Breast epithelium (tissue), 4 donors: ENCODE measurements around the gene ACTL10. TPM values are rescaled to one million over a fixed set of nuclear protein-coding genes. Genes with fewer than 3 reads are reported as not detected.

Source experiments
- DNase-seq, 2 donors: peaks; one replicate each; pipeline ENCODE4 v3.0.0-alpha.2; 2019; ENCODE audit warnings: low spot score in 2 of 2
- H3K27ac ChIP-seq, 2 donors: fragments of 200-600 bp; sonication (generic) in 1 of 2; one replicate each; pipeline ENCODE4 v1.5.1; 2016 to 2019; ENCODE audit warnings: mild to moderate bottlenecking in 1 of 2
- H3K27me3 ChIP-seq, 2 donors: fragments of 200-600 bp; sonication (generic) in 1 of 2; one replicate each; pipeline versions ENCODE4 v1.5.1 to v1.6.0; 2017 to 2019; ENCODE audit warnings: control low read depth in 1 of 2, mild to moderate bottlenecking in 1 of 2
- H3K36me3 ChIP-seq: fragments of 200-600 bp; one replicate; pipeline ENCODE4 v1.5.1; 2019
- H3K4me1 ChIP-seq, 2 donors: fragments of 200-600 bp; sonication (generic); one replicate each; pipeline ENCODE4 v1.5.1; 2016 to 2019; ENCODE audit warnings: control low read depth in 1 of 2
- H3K4me3 ChIP-seq, 3 donors: fragments of 200-600 bp; sonication (generic); 1 replicate in 2 of 3; 2 replicates in 1 of 3; pipeline ENCODE4 v1.5.1; 2016 to 2019; ENCODE audit warnings: mild to moderate bottlenecking in 3 of 3, moderate library complexity in 2 of 3
- H3K9me3 ChIP-seq, 2 donors: fragments of 200-600 bp; sonication (generic) in 1 of 2; one replicate each; pipeline ENCODE4 v1.5.1; 2016 to 2019; ENCODE audit warnings: control low read depth in 1 of 2
- POLR2A ChIP-seq: fragments of 450-650 bp; IDR thresholded peaks from one replicate; pipeline ENCODE4 v1.6.1; 2016; ENCODE audit warnings: antibody characterized with exemption, mild to moderate bottlenecking, moderate library complexity
- POLR2AphosphoS5 ChIP-seq, 3 donors: sonication (generic); formaldehyde crosslinking; IDR thresholded peaks; one replicate each; pipeline ENCODE4 v1.6.1; 2017; ENCODE audit warnings: antibody characterized with exemption in 3 of 3
- intact Hi-C: fragments of 100-400 bp; cut with DNase I; formaldehyde crosslinking; loops from one replicate; pipeline ENCODE4 v1.15.1; 2023; ENCODE audit warnings: low total_unique reads
- total RNA-seq, 3 donors: library from RNA; depleted of rRNA; stranded (reverse); fragments of >200 nt; gene quantifications; one replicate each; pipeline ENCODE4 v1.1.0, GENCODE V29; 2016
- TF ChIP-seq, protein P1 (sequence below), 3 donors: fragments of 450-650 bp; IDR thresholded peaks; one replicate each; pipeline ENCODE4 v1.5.1; 2016 to 2017; ENCODE audit warnings: antibody characterized with exemption in 3 of 3, mild to moderate bottlenecking in 3 of 3, moderate library complexity in 3 of 3

The ACTL10 gene
- total RNA-seq, 3 donors from 2014 or later: 1.4 to 3.4 (median 2.6) TPM

DNA sequence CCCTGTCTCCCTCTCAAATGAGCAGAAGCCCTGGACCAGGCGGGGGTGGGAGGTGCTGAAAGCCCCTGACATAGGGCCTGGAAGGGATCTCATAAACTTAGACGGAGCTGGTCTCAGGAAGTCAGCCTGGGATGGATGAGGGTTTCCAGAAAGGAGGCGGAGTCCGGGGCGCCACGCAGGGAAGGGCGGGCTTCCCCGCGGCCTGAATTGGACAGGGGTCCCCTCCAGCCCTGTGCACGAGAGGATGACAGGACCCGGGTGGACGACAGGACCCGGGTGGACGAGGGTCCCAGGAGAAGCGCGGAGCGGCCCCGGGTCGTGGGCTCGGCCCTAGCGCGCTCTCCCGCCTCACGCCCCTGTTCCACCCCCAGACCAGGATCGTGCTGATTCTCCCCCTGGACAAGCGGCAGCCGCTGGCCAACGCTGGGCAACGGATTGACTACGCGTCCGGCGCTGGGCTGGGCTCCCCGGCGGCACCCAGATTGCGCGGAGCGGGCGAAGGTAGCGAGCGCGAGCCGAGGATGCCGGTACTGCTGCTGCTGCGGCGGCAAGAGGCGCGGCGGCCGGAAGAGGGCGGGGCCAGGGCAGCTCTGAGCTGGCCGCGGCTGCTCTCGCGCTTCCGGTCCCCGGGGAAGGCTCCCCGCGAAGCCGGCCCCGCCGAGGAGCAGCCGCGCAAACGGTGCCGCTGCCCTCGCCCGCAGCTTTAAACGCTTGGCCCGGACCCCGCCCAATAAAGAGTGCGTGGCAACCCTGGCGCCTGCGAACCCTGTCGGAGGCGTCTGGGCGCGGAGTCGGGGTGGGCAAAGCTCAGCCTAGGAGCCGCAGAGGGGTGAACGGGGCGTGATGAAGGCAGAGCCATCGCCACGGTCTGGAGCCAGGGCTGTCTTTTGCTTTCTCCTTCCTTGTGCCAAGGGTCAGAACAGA, 3.3 kb upstream of the ACTL10 start:
- H3K27ac ChIP-seq: peak overlapping the region; percentile 89 to 90
- TF ChIP-seq POLR2A (peak; percentile 49), POLR2AphosphoS5 (IDR thresholded peaks at IDR 0.05) (peak; percentile 9 to 49 (median 22))
- TF ChIP-seq, protein P1, sequence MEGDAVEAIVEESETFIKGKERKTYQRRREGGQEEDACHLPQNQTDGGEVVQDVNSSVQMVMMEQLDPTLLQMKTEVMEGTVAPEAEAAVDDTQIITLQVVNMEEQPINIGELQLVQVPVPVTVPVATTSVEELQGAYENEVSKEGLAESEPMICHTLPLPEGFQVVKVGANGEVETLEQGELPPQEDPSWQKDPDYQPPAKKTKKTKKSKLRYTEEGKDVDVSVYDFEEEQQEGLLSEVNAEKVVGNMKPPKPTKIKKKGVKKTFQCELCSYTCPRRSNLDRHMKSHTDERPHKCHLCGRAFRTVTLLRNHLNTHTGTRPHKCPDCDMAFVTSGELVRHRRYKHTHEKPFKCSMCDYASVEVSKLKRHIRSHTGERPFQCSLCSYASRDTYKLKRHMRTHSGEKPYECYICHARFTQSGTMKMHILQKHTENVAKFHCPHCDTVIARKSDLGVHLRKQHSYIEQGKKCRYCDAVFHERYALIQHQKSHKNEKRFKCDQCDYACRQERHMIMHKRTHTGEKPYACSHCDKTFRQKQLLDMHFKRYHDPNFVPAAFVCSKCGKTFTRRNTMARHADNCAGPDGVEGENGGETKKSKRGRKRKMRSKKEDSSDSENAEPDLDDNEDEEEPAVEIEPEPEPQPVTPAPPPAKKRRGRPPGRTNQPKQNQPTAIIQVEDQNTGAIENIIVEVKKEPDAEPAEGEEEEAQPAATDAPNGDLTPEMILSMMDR (IDR thresholded peaks at IDR 0.05): no peak
- H3K4me3 ChIP-seq: peak overlapping the region; percentile 66 to 97 (median 72)
- no peaks in the 10 kb centered on the region for H3K9me3 ChIP-seq
- H3K27me3 ChIP-seq: no peaks in the 10 kb centered on the region
- intact Hi-C loops: no loop called here
- H3K4me1 ChIP-seq: peaks cover 0 to 5% of the 10 kb centered on the region in 2 donors
- peak in 1 of 2 donors; percentile 69 for DNase-seq
- no peaks in the 10 kb centered on the region for H3K36me3 ChIP-seq

DNA sequence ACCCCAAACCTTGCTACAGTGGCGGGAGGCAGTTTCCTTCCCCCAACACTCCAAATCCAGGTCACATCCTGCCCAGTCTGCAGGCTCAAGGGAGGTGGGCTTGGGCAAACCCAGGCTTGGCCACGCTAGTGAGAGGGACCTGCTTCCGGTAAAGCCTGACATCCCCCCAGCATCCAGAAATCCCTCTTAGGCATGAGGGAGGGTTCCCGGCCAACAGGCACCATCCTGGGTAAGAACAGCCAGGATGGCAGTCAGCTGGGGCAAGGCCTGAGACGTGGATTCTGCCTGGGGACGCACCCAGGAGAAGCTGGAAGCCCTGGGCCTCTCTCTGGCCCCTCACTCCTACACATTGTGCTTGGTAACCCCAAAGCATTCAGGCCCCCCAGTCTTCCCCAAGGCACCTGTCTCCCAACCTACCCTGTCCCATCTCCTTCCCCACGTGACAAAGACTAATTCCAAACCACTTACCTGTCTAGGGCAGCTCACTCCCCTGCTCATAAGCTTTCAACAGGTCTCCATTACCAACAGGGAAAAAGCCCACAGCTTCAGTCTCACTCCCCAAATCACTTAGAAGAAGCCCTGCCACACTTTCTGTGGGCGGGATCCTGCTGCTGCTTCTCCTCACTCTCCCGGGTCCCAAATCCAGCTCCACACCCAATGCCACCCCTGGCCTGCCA, 2.5 kb upstream of the ACTL10 start:
- no peaks in the 10 kb centered on the region for H3K36me3 ChIP-seq
- no peak for TF ChIP-seq POLR2A
- TF ChIP-seq, protein P1 (IDR thresholded peaks at IDR 0.05): no peak
- no peak for TF ChIP-seq POLR2AphosphoS5 (IDR thresholded peaks at IDR 0.05)
- H3K4me1 ChIP-seq: peaks cover 0 to 5% of the 10 kb centered on the region in 2 donors
- H3K27ac ChIP-seq: peak overlapping the region; percentile 89 to 90
- H3K27me3 ChIP-seq: no peaks in the 10 kb centered on the region
- no peaks in the 10 kb centered on the region for H3K9me3 ChIP-seq
- peak overlapping the region; percentile 66 to 97 (median 72) for H3K4me3 ChIP-seq
- no peak for DNase-seq
- intact Hi-C loops: no loop called here

DNA sequence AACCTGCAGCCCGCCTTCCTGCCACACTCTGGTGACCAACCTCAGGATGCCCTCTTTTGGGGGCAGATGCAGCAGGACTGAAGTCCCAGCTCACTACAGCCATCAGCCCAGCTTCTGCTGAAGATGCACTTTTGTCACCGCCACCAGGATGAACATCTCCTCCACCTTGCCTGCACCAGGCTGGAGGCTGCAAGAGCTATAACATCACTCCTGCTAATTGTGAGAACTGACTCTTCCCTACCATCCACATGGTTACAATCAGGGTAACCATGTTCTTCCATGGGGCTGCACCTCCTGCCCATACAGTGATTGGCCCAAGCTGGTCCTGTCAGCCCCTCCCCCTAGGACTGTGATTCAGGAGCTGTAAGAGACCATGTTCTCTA, 2.0 kb upstream of the ACTL10 start:
- Histone ChIP-seq H3K36me3 (no peaks in the 10 kb centered on the region), H3K4me3 (no peak overlapping the region), H3K4me1 (peaks cover 0 to 5% of the 10 kb centered on the region in 2 donors), H3K27me3 (no peaks in the 10 kb centered on the region), H3K9me3 (no peaks in the 10 kb centered on the region), H3K27ac (peak overlapping the region; percentile 89 to 90)
- no peak for TF ChIP-seq POLR2AphosphoS5 (IDR thresholded peaks at IDR 0.05)
- no peak for TF ChIP-seq POLR2A
- TF ChIP-seq, protein P1 (IDR thresholded peaks at IDR 0.05): no peak
- DNase-seq: no peak
- intact Hi-C loops: no loop called here

DNA sequence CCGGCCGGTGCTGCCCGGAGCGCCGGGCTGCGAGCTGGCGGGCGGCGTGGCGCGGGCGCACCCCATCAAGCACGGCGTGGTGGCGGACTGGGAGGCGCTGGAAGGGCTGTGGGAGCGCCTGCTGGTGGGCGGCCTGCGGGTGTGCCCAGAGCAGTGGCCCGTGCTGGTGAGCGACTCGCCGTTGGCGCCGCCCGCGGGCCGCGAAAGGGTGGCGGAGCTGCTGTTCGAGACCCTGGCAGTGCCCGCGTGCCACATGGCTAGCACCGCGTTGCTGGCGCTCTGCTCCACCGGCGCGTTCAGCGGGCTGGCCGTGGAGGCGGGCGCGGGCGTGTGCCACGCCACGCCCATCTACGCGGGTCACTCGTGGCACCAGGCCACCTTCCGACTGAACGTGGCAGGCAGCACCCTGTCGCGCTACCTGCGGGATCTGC, 517 bp downstream of the ACTL10 start:
- Histone ChIP-seq H3K27me3 (no peaks in the 10 kb centered on the region), H3K27ac (peak overlapping the region; percentile 94 to 95), H3K4me1 (peaks cover 0 to 5% of the 10 kb centered on the region in 2 donors), H3K9me3 (no peaks in the 10 kb centered on the region), H3K4me3 (peak overlapping the region; percentile 57 to 76 (median 70)), H3K36me3 (no peaks in the 10 kb centered on the region)
- intact Hi-C loops: no loop called here
- TF ChIP-seq POLR2A (no peak), POLR2AphosphoS5 (IDR thresholded peaks at IDR 0.05) (no peak)
- TF ChIP-seq, protein P1 (IDR thresholded peaks at IDR 0.05): no peak
- peak in 1 of 2 donors; percentile 69 for DNase-seq
